Ovary (tissue), 3 donors: Measurements from ENCODE around the gene ACOT8.

Experiments
- EP300 ChIP-seq: sonication (generic); formaldehyde crosslinking; IDR thresholded peaks from one replicate; pipeline ENCODE4 v1.6.1; 2017; ENCODE audit warnings: antibody characterized with exemption
- POLR2A ChIP-seq: fragments of 450-650 bp; IDR thresholded peaks from one replicate; pipeline ENCODE4 v1.6.1; 2017; ENCODE audit warnings: antibody characterized with exemption, mild to moderate bottlenecking, moderate library complexity
- TF ChIP-seq, protein P1 (sequence below), 3 donors: fragments of 450-650 bp in 2 of 3; fragments of 200-600 bp in 1 of 3; IDR thresholded peaks; one replicate each; pipeline versions ENCODE4 v1.5.1 to v1.8.0; 2016 to 2022; ENCODE audit warnings: antibody characterized with exemption in 3 of 3, mild to moderate bottlenecking in 1 of 3
- donor health status: DM: no; HTN: no; CAD: no.

DNA sequence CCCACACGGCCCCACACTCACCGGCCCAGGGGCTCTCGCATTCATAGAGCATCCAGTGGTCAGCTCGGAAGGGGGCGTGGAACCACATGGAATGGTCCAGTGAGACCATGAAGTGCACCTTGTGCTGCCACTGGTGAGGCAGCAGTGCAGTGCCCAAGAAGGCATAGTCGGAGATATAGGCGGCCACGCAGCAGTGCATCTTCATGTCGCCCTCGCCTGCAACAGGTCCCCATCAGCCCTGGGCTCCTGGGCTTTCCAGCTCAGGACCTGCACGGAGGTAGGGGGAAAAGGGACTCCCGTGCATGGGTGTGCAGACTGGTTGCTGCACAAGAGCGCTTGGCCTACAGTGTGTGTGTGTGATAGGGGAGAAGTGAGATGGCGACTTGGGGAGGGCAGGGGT is 13.7 kb downstream of the ACOT8 start:
- TF ChIP-seq EP300 (no peak), POLR2A (no peak)
- TF ChIP-seq, protein P1, sequence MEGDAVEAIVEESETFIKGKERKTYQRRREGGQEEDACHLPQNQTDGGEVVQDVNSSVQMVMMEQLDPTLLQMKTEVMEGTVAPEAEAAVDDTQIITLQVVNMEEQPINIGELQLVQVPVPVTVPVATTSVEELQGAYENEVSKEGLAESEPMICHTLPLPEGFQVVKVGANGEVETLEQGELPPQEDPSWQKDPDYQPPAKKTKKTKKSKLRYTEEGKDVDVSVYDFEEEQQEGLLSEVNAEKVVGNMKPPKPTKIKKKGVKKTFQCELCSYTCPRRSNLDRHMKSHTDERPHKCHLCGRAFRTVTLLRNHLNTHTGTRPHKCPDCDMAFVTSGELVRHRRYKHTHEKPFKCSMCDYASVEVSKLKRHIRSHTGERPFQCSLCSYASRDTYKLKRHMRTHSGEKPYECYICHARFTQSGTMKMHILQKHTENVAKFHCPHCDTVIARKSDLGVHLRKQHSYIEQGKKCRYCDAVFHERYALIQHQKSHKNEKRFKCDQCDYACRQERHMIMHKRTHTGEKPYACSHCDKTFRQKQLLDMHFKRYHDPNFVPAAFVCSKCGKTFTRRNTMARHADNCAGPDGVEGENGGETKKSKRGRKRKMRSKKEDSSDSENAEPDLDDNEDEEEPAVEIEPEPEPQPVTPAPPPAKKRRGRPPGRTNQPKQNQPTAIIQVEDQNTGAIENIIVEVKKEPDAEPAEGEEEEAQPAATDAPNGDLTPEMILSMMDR (IDR thresholded peaks at IDR 0.05): no peak
